Suprapubic skin (tissue), 4 donors: ENCODE data around the gene NCOA5. TPM values are rescaled to one million over a fixed set of nuclear protein-coding genes. Genes with fewer than 3 reads are reported as not detected.

Source experiments
- DNase-seq, 2 donors: peaks; one replicate each; pipeline ENCODE4 v3.0.0-alpha.2; 2019; ENCODE audit warnings: low spot score in 2 of 2
- H3K27ac ChIP-seq: fragments of 200-600 bp; sonication (generic); one replicate; pipeline ENCODE4 v1.5.1; 2019
- H3K27me3 ChIP-seq: fragments of 200-600 bp; sonication (generic); one replicate; pipeline ENCODE4 v1.5.1; 2019
- H3K36me3 ChIP-seq: fragments of 200-600 bp; sonication (generic); one replicate; pipeline ENCODE4 v1.5.1; 2019
- H3K4me1 ChIP-seq: fragments of 200-600 bp; sonication (generic); one replicate; pipeline ENCODE4 v1.5.1; 2019
- H3K4me3 ChIP-seq: fragments of 200-600 bp; sonication (generic); one replicate; pipeline ENCODE4 v1.5.1; 2019; ENCODE audit warnings: mild to moderate bottlenecking
- H3K9me3 ChIP-seq: fragments of 200-600 bp; sonication (generic); one replicate; pipeline ENCODE4 v1.5.1; 2019
- CTCF ChIP-seq, 2 donors: fragments of 200-600 bp in 1 of 2; fragments of 450-650 bp in 1 of 2; sonication (generic) in 1 of 2; IDR thresholded peaks; one replicate each; pipeline ENCODE4 v1.5.1; 2016 to 2019; ENCODE audit warnings: antibody characterized with exemption in 2 of 2, mild to moderate bottlenecking in 1 of 2, moderate library complexity in 1 of 2
- EP300 ChIP-seq: sonication (generic); formaldehyde crosslinking; IDR thresholded peaks from one replicate; pipeline ENCODE4 v1.6.1; 2017; ENCODE audit warnings: antibody characterized with exemption
- POLR2A ChIP-seq, 2 donors: fragments of 450-650 bp; IDR thresholded peaks; one replicate each; pipeline ENCODE4 v1.6.1; 2017; ENCODE audit warnings: antibody characterized with exemption in 2 of 2, mild to moderate bottlenecking in 2 of 2, moderate library complexity in 2 of 2
- POLR2AphosphoS5 ChIP-seq, 3 donors: sonication (generic); formaldehyde crosslinking; IDR thresholded peaks; one replicate each; pipeline ENCODE4 v1.6.1; 2017; ENCODE audit warnings: antibody characterized with exemption in 3 of 3
- WGBS: methylation state at CpG from one replicate; pipeline ENCODE4 v1.1.5; 2018; 5-methylcytosine and 5-hydroxymethylcytosine counted together
- total RNA-seq, 4 donors: library from RNA; depleted of rRNA; stranded (reverse); fragments of >200 nt; gene quantifications; one replicate each; pipeline ENCODE4 v1.1.0, GENCODE V29; 2016

Gene NCOA5
- total RNA-seq, 4 donors from 2014 or later = 23.2 to 30.1 (median 25.2) TPM

- Histone ChIP-seq H3K4me1 (no peaks in the 10 kb centered on the region), H3K9me3 (no peaks in the 10 kb centered on the region), H3K36me3 (no peaks in the 10 kb centered on the region), H3K4me3 (no peak overlapping the region), H3K27ac (no peak overlapping the region), H3K27me3 (peaks cover 52% of the 10 kb centered on the region)
- TF ChIP-seq CTCF (IDR thresholded peaks at IDR 0.05) = no peak
- TF ChIP-seq EP300 = no peak
- TF ChIP-seq POLR2A (IDR thresholded peaks at IDR 0.05) = no peak
- no peak for TF ChIP-seq POLR2AphosphoS5 (IDR thresholded peaks at IDR 0.05)
- no peak for DNase-seq
- 62% methylated on average over 8 of the region's 8 CpGs for WGBS
Measured at GRCh38 chr20:46047821-46048220, 41.9 kb downstream of the NCOA5 start.

GRCh38 chr20:46046588-46047310 lies 43.0 kb downstream of the NCOA5 start:
- H3K27ac ChIP-seq = no peak overlapping the region
- no peaks in the 10 kb centered on the region for H3K9me3 ChIP-seq
- H3K36me3 ChIP-seq = no peaks in the 10 kb centered on the region
- WGBS = 87% methylated on average over 8 of the region's 8 CpGs
- H3K4me1 ChIP-seq = no peaks in the 10 kb centered on the region
- H3K4me3 ChIP-seq = no peak overlapping the region
- H3K27me3 ChIP-seq = peaks cover 54% of the 10 kb centered on the region
- DNase-seq = no peak
- TF ChIP-seq CTCF (IDR thresholded peaks at IDR 0.05) (no peak), EP300 (no peak), POLR2AphosphoS5 (IDR thresholded peaks at IDR 0.05) (no peak), POLR2A (IDR thresholded peaks at IDR 0.05) (no peak)

GRCh38 chr20:46044896-46045295 lies 44.9 kb downstream of the NCOA5 start:
- TF ChIP-seq CTCF (IDR thresholded peaks at IDR 0.05) (no peak), POLR2AphosphoS5 (IDR thresholded peaks at IDR 0.05) (no peak), POLR2A (IDR thresholded peaks at IDR 0.05) (no peak), EP300 (no peak)
- WGBS = 83% methylated on average over 2 of the region's 6 CpGs
- H3K36me3 ChIP-seq = no peaks in the 10 kb centered on the region
- no peak overlapping the region for H3K27ac ChIP-seq
- H3K4me3 ChIP-seq = no peak overlapping the region
- DNase-seq = no peak
- H3K4me1 ChIP-seq = no peaks in the 10 kb centered on the region
- no peaks in the 10 kb centered on the region for H3K9me3 ChIP-seq
- H3K27me3 ChIP-seq = peaks cover 58% of the 10 kb centered on the region

- no peaks in the 10 kb centered on the region for H3K9me3 ChIP-seq
- H3K27ac ChIP-seq = no peak overlapping the region
- TF ChIP-seq POLR2A (IDR thresholded peaks at IDR 0.05) (no peak), EP300 (no peak), CTCF (IDR thresholded peaks at IDR 0.05) (no peak)
- H3K4me3 ChIP-seq = no peak overlapping the region
- peaks cover 56% of the 10 kb centered on the region for H3K27me3 ChIP-seq
- no peaks in the 10 kb centered on the region for H3K4me1 ChIP-seq
- H3K36me3 ChIP-seq = no peaks in the 10 kb centered on the region
- no peak for DNase-seq
- 44% methylated on average over 6 of the region's 7 CpGs for WGBS
Measured at GRCh38 chr20:46043556-46043955, 46.2 kb downstream of the NCOA5 start.

GRCh38 chr20:46040902-46041535 lies 48.7 kb downstream of the NCOA5 start:
- Histone ChIP-seq H3K4me1 (no peaks in the 10 kb centered on the region), H3K9me3 (no peaks in the 10 kb centered on the region), H3K27me3 (peaks cover 45% of the 10 kb centered on the region), H3K4me3 (no peak overlapping the region), H3K27ac (no peak overlapping the region), H3K36me3 (no peaks in the 10 kb centered on the region)
- TF ChIP-seq POLR2AphosphoS5 (IDR thresholded peaks at IDR 0.05) (no peak), EP300 (no peak), CTCF (IDR thresholded peaks at IDR 0.05) (no peak), POLR2A (IDR thresholded peaks at IDR 0.05) (no peak)
- WGBS = 19% methylated on average over 12 of the region's 18 CpGs
- no peak for DNase-seq
